CD14-positive monocyte (primary cell): ENCODE results near the gene DHRS2. TPM values are rescaled to one million over a fixed set of nuclear protein-coding genes. Genes with fewer than 3 reads are reported as not detected.

ENCODE experiments used
- DNase-seq, 3 donors: peaks; one replicate each; pipeline ENCODE4 v3.0.0-alpha.2; 2011 to 2022
- H2AFZ ChIP-seq: 2 replicates; pipeline ENCODE4 v1.6.0; 2012; ENCODE audit warnings: mild to moderate bottlenecking, low read depth, low read length, inconsistent platforms; ENCODE audit not compliant: insufficient read depth, poor library complexity, severe bottlenecking
- H3K27ac ChIP-seq, 2 donors: 1 replicate in 1 of 2; 2 replicates in 1 of 2; pipeline ENCODE4 v1.5.1; 2012 to 2013; ENCODE audit warnings: low read length in 2 of 2, control low read depth in 1 of 2, inconsistent platforms in 1 of 2, low read depth in 1 of 2, mild to moderate bottlenecking in 1 of 2
- H3K27me3 ChIP-seq, 2 donors: one replicate each; pipeline versions ENCODE4 v1.6.0 to v1.6.1; 2011 to 2013; ENCODE audit warnings: low read length in 2 of 2; ENCODE audit not compliant: control insufficient read depth in 2 of 2, insufficient read depth in 2 of 2
- H3K36me3 ChIP-seq, 2 donors: replicated peaks in 1 of 2; 1 replicate in 1 of 2; 2 replicates in 1 of 2; pipeline versions ENCODE4 v1.5.1 to v1.6.1; 2012 to 2013; ENCODE audit warnings: low read length in 2 of 2, control low read depth in 1 of 2, inconsistent platforms in 1 of 2, mild to moderate bottlenecking in 1 of 2; ENCODE audit not compliant: insufficient read depth in 2 of 2, control insufficient read depth in 1 of 2
- H3K4me1 ChIP-seq, 2 donors: 1 replicate in 1 of 2; 2 replicates in 1 of 2; pipeline versions ENCODE4 v1.5.1 to v1.6.1; 2012 to 2013; ENCODE audit warnings: low read length in 2 of 2, control low read depth in 1 of 2, inconsistent platforms in 1 of 2, mild to moderate bottlenecking in 1 of 2, moderate library complexity in 1 of 2; ENCODE audit not compliant: insufficient read depth in 2 of 2, control insufficient read depth in 1 of 2
- H3K4me2 ChIP-seq: replicated peaks from 2 replicates; pipeline ENCODE3; 2012; ENCODE audit warnings: low read length, moderate library complexity, mild to moderate bottlenecking; ENCODE audit not compliant: poor library complexity, severe bottlenecking; ENCODE audit errors: extremely low read depth
- H3K4me3 ChIP-seq, 3 experiments: fragments of 200-600 bp in 1 of 3; sonication (generic) in 1 of 3; replicated peaks in 1 of 3; 1 replicate in 2 of 3; 2 replicates in 1 of 3; pipeline ENCODE4 v1.5.1; 2011 to 2013; ENCODE audit warnings: low read length in 3 of 3, mild to moderate bottlenecking in 3 of 3, control low read depth in 2 of 3, low read depth in 2 of 3, inconsistent platforms in 1 of 3, moderate library complexity in 1 of 3
- H3K79me2 ChIP-seq: 2 replicates; pipeline ENCODE4 v1.6.0; 2012; ENCODE audit warnings: mild to moderate bottlenecking, control low read depth, inconsistent platforms, low read length, moderate library complexity; ENCODE audit not compliant: insufficient read depth
- H3K9ac ChIP-seq: 2 replicates; pipeline ENCODE4 v1.6.0; 2017; ENCODE audit warnings: low read length, mild to moderate bottlenecking; ENCODE audit not compliant: insufficient read depth, poor library complexity, severe bottlenecking
- H3K9me3 ChIP-seq, 2 donors: replicated peaks in 1 of 2; 1 replicate in 1 of 2; 2 replicates in 1 of 2; pipeline versions ENCODE4 v1.5.1 to v1.6.1; 2012 to 2013; ENCODE audit warnings: low read length in 2 of 2, control low read depth in 1 of 2; ENCODE audit not compliant: control insufficient read depth in 1 of 2, insufficient read depth in 1 of 2
- H4K20me1 ChIP-seq: 2 replicates; pipeline ENCODE4 v1.6.0; 2012; ENCODE audit warnings: mild to moderate bottlenecking, low read length, control low read depth, moderate library complexity; ENCODE audit not compliant: insufficient read depth
- H3K27ac Mint-ChIP-seq, 7 donors: one replicate each; pipeline ENCODE4 v1.8.0; 2020; ENCODE audit warnings: mild to moderate bottlenecking in 7 of 7, mixed read lengths in 7 of 7, moderate library complexity in 6 of 7, inconsistent platforms in 2 of 7
- H3K27me3 Mint-ChIP-seq, 3 donors: one replicate each; pipeline ENCODE4 v1.8.0; 2021 to 2022; ENCODE audit warnings: low read depth in 3 of 3, mild to moderate bottlenecking in 3 of 3, mixed read lengths in 3 of 3, moderate library complexity in 3 of 3, inconsistent platforms in 1 of 3
- H3K36me3 Mint-ChIP-seq, 2 donors: one replicate each; pipeline ENCODE4 v1.8.0; 2020; ENCODE audit warnings: mixed read lengths in 2 of 2, inconsistent platforms in 1 of 2, mild to moderate bottlenecking in 1 of 2
- H3K4me1 Mint-ChIP-seq: one replicate; pipeline ENCODE4 v1.8.0; 2020; ENCODE audit warnings: mild to moderate bottlenecking, mixed read lengths
- H3K4me3 Mint-ChIP-seq, 2 donors: one replicate each; pipeline ENCODE4 v1.8.0; 2020; ENCODE audit warnings: mild to moderate bottlenecking in 2 of 2, mixed read lengths in 2 of 2, moderate library complexity in 1 of 2
- H3K9me3 Mint-ChIP-seq, 7 donors: one replicate each; pipeline ENCODE4 v1.8.0; 2020 to 2022; ENCODE audit warnings: mixed read lengths in 7 of 7, mild to moderate bottlenecking in 6 of 7, moderate library complexity in 6 of 7, inconsistent platforms in 2 of 7
- WGBS: methylation state at CpG from one replicate; pipeline ENCODE4 v1.1.5; 2013; ENCODE audit warnings: missing lambda C conversion rate; ENCODE audit not compliant: insufficient coverage; 5-methylcytosine and 5-hydroxymethylcytosine counted together
- intact Hi-C, 2 donors: fragments of 100-400 bp; cut with micrococcal nuclease; formaldehyde crosslinking; loops; one replicate each; pipeline versions ENCODE4 v1.15.0 to v1.15.1; 2023
- polyA plus RNA-seq, 3 donors: library from polyadenylated mRNA; depleted of rRNA in 1 of 3; unstranded in 2 of 3; stranded (reverse) in 1 of 3; fragments of 300-500 nt in 2 of 3; fragments of >200 nt in 1 of 3; fragmentation: Illumina TruSeq in 2 of 3; gene quantifications; 1 replicate in 2 of 3; 2 replicates in 1 of 3; pipeline ENCODE4 v1.2.3, GENCODE V29; 2012 to 2021
- TF ChIP-seq, protein P1 (sequence below): fragments of 200-600 bp; IDR thresholded peaks from one replicate; pipeline ENCODE4 v1.8.0; 2022; ENCODE audit warnings: antibody characterized with exemption, mild to moderate bottlenecking

DHRS2 gene
- polyA plus RNA-seq, 3 donors, result not detected

GRCh38 chr14:23602181-23603095 is 33.7 kb upstream of the DHRS2 start:
- Mint-ChIP-seq H3K36me3 (no peaks in the 10 kb centered on the region), H3K4me3 (no peak overlapping the region), H3K27me3 (peaks cover 1 to 4% (median 3%) of the 10 kb centered on the region in 3 donors), H3K27ac (no peak overlapping the region), H3K4me1 (no peaks in the 10 kb centered on the region), H3K9me3 (peaks cover 0 to 9% (median 0%) of the 10 kb centered on the region in 7 donors)
- Histone ChIP-seq H3K4me2 (no peak overlapping the region), H3K9me3 (no peaks in the 10 kb centered on the region), H2AFZ (no peak overlapping the region), H3K4me1 (no peaks in the 10 kb centered on the region), H3K79me2 (no peaks in the 10 kb centered on the region), H3K27me3 (no peaks in the 10 kb centered on the region), H3K4me3 (no peak overlapping the region), H3K27ac (no peak overlapping the region), H3K36me3 (no peaks in the 10 kb centered on the region), H4K20me1 (no peaks in the 10 kb centered on the region), H3K9ac (no peak overlapping the region)
- TF ChIP-seq, protein P1, sequence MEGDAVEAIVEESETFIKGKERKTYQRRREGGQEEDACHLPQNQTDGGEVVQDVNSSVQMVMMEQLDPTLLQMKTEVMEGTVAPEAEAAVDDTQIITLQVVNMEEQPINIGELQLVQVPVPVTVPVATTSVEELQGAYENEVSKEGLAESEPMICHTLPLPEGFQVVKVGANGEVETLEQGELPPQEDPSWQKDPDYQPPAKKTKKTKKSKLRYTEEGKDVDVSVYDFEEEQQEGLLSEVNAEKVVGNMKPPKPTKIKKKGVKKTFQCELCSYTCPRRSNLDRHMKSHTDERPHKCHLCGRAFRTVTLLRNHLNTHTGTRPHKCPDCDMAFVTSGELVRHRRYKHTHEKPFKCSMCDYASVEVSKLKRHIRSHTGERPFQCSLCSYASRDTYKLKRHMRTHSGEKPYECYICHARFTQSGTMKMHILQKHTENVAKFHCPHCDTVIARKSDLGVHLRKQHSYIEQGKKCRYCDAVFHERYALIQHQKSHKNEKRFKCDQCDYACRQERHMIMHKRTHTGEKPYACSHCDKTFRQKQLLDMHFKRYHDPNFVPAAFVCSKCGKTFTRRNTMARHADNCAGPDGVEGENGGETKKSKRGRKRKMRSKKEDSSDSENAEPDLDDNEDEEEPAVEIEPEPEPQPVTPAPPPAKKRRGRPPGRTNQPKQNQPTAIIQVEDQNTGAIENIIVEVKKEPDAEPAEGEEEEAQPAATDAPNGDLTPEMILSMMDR, result no peak
- WGBS, result 94% methylated on average over 10 of the region's 12 CpGs
- intact Hi-C loops, result no loop called here
- no peak for DNase-seq

DNA sequence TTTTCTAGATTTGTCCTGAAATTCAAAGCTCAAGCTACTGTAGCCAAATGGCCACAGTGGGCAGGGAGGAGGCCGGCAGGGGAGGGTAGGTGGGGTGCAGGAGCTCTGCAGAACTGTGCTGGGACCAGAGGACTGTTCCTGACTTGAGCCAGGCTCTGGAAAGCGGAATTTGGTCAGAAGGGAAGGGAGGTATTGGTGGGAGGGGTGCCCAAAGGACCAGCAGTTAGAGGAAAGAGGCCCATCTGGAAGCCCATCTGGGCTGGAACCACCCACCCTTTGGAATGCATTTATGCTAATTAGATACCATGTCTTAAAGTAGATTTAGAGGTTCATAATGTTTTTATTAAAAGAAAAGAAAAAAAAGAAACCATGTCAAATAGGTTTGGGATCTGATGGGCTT is 33.1 kb upstream of the DHRS2 start:
- Histone ChIP-seq H3K27ac (no peak overlapping the region), H3K4me1 (no peaks in the 10 kb centered on the region), H3K36me3 (no peaks in the 10 kb centered on the region), H3K9ac (no peak overlapping the region), H3K27me3 (no peaks in the 10 kb centered on the region), H4K20me1 (no peaks in the 10 kb centered on the region), H3K4me2 (no peak overlapping the region), H3K79me2 (no peaks in the 10 kb centered on the region), H3K4me3 (no peak overlapping the region), H2AFZ (no peak overlapping the region), H3K9me3 (no peaks in the 10 kb centered on the region)
- Mint-ChIP-seq H3K27me3 (peaks cover 3 to 4% (median 3%) of the 10 kb centered on the region in 3 donors), H3K4me1 (no peaks in the 10 kb centered on the region), H3K9me3 (peaks cover 0 to 9% (median 0%) of the 10 kb centered on the region in 7 donors), H3K36me3 (no peaks in the 10 kb centered on the region), H3K4me3 (no peak overlapping the region), H3K27ac (peak overlapping the region in 1 of 7 donors; percentile 41)
- TF ChIP-seq, protein P1, result no peak
- 75% methylated on average over 1 of the region's 2 CpGs for WGBS
- intact Hi-C loops, result no loop called here
- no peak for DNase-seq
